ENCODE data around the gene DCLK1.

DCLK1 gene

GRCh38 chr13:35930665-35931631 is 200.2 kb downstream of the DCLK1 start:
- DNase-seq (ENCODE audit: low read depth) = no peak
- in situ Hi-C loops (cut with HindIII; ENCODE audit: low sequenced_read_pairs) = no loop called here
- no peak overlapping the region for H3K4me3 ChIP-seq (ENCODE audit: low read depth, low read length)
- TF ChIP-seq CTCF (IDR thresholded peaks at IDR 0.05; ENCODE audit: low read depth, low read length, missing control alignments) = no peak

DNA sequence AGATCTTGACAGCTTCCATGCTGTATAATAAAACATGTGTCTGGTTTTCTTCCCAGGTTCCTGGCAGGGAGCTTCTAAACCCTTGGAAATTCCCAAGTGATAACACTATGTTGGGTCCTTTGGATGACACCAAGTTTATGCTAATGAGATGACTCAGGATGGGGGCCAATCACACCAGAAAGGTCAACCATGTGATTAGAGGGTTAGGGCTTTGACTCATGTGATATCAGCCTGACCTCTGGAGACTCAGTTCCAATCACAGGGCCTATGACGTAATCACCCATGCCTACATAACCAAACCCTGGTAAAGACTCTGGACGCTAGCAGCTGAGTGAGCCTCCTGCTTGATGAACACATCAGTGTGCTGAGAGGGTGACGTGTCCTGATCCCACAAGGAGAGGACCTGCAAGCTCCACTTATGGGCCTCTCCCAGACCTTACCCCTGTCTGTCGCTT is 203.6 kb downstream of the DCLK1 start:
- no peak overlapping the region for H3K4me3 ChIP-seq (ENCODE audit: low read depth, low read length)
- DNase-seq (ENCODE audit: low read depth) = peak; percentile 32
- in situ Hi-C loops (cut with HindIII; ENCODE audit: low sequenced_read_pairs) = no loop called here
- no peak for TF ChIP-seq CTCF (IDR thresholded peaks at IDR 0.05; ENCODE audit: low read depth, low read length, missing control alignments)

DNA sequence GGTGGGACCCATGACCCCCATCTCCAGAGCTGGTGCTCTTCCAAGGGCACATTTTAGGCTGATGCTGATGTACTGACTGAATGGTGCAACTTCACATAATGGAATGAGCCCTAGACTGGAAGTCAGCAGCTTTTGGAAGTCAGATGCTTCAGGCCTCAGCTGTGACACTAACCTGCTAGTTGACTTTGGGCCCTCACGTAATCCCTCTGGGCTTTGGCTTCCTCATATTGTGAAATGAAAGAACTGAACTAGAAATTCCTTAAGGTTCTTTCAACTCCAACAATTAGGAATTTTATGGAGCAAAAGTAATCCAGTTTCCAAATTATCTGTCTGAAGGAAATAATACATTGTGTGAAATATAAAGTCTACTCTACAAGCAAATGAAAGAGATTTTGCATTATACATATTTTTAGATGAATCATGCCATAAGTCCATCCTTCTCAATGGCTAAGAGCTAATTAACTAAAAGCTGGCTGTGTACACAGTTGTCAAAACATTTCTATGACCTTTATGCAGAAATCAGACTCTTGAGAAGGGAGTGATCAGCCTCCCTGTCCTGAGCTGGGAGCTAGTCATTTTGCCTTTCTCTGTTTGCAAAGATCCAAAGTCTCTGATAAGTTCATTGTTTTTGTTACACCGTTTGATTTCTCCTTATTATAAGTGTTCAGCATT is 204.2 kb downstream of the DCLK1 start:
- no peak for DNase-seq (ENCODE audit: low read depth)
- in situ Hi-C loops (cut with HindIII; ENCODE audit: low sequenced_read_pairs) = no loop called here
- no peak for TF ChIP-seq CTCF (IDR thresholded peaks at IDR 0.05; ENCODE audit: low read depth, low read length, missing control alignments)
- H3K4me3 ChIP-seq (ENCODE audit: low read depth, low read length) = no peak overlapping the region

DNA sequence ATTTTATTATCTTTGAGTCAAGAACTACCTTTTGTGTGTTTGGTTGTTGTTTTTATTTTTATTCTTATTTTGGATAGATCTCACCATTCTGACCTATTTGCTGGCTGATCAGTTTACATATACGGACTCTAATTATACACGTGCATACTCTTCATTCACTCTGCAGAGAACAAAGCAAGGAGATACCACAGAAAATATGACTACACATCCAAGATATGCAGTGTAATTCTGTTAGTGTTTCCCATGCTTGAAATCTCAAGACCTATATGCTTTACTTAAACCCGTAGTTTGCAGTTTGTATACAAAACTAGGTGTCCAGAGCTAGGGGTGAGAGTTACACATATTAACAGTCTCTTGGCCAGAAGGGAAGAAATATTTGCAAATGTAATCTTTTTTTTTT is 205.5 kb downstream of the DCLK1 start:
- in situ Hi-C loops (cut with HindIII; ENCODE audit: low sequenced_read_pairs) = no loop called here
- no peak for DNase-seq (ENCODE audit: low read depth)
- no peak for TF ChIP-seq CTCF (IDR thresholded peaks at IDR 0.05; ENCODE audit: low read depth, low read length, missing control alignments)
- no peak overlapping the region for H3K4me3 ChIP-seq (ENCODE audit: low read depth, low read length)

GRCh38 chr13:35923347-35923746 is 207.8 kb downstream of the DCLK1 start:
- in situ Hi-C loops (cut with HindIII; ENCODE audit: low sequenced_read_pairs) = no loop called here
- no peak for TF ChIP-seq CTCF (IDR thresholded peaks at IDR 0.05; ENCODE audit: low read depth, low read length, missing control alignments)
- H3K4me3 ChIP-seq (ENCODE audit: low read depth, low read length) = no peak overlapping the region
- peak; percentile 49 for DNase-seq (ENCODE audit: low read depth)

GRCh38 chr13:35920816-35921215 is 210.4 kb downstream of the DCLK1 start:
- in situ Hi-C loops (cut with HindIII; ENCODE audit: low sequenced_read_pairs) = no loop called here
- H3K4me3 ChIP-seq (ENCODE audit: low read depth, low read length) = no peak overlapping the region
- DNase-seq (ENCODE audit: low read depth) = no peak
- no peak for TF ChIP-seq CTCF (IDR thresholded peaks at IDR 0.05; ENCODE audit: low read depth, low read length, missing control alignments)
